Uterus (tissue), 4 donors: ENCODE results near the gene STYK1. TPM values are rescaled to one million over a fixed set of nuclear protein-coding genes. Genes with fewer than 3 reads are reported as not detected.
"Not testable (repeated sequence)": the region's sequence is repeated elsewhere in the genome, so short reads cannot be mapped to it uniquely, and the experiment has no call there.

Experiments
- DNase-seq, 2 donors: peaks; one replicate each; pipeline ENCODE4 v3.0.0-alpha.2; 2019 to 2020
- H3K27ac ChIP-seq, 2 donors: fragments of 200-600 bp; sonication (generic); 1 replicate in 1 of 2; 2 replicates in 1 of 2; pipeline ENCODE4 v1.5.1; 2016 to 2018
- H3K27me3 ChIP-seq, 2 donors: fragments of 200-600 bp; sonication (generic); one replicate each; pipeline ENCODE4 v1.5.1; 2018 to 2019; ENCODE audit warnings: control low read depth in 1 of 2
- H3K36me3 ChIP-seq, 2 donors: fragments of 200-600 bp; sonication (generic); one replicate each; pipeline ENCODE4 v1.5.1; 2019; ENCODE audit warnings: control low read depth in 1 of 2
- H3K4me1 ChIP-seq, 2 donors: fragments of 200-600 bp; sonication (generic); one replicate each; pipeline ENCODE4 v1.5.1; 2018 to 2019; ENCODE audit warnings: control low read depth in 1 of 2
- H3K4me3 ChIP-seq, 2 donors: fragments of 200-600 bp; sonication (generic); 1 replicate in 1 of 2; 2 replicates in 1 of 2; pipeline ENCODE4 v1.5.1; 2018 to 2019; ENCODE audit warnings: mild to moderate bottlenecking in 1 of 2
- H3K9me3 ChIP-seq, 2 donors: fragments of 200-600 bp; sonication (generic); one replicate each; pipeline ENCODE4 v1.5.1; 2019; ENCODE audit warnings: control low read depth in 1 of 2
- POLR2A ChIP-seq, 2 donors: fragments of 450-650 bp; IDR thresholded peaks; one replicate each; pipeline ENCODE4 v1.6.1; 2016; ENCODE audit warnings: antibody characterized with exemption in 2 of 2, mild to moderate bottlenecking in 1 of 2, moderate library complexity in 1 of 2
- intact Hi-C: fragments of 100-400 bp; cut with DNase I; formaldehyde crosslinking; loops from one replicate; pipeline ENCODE4 v1.15.1; 2023; ENCODE audit warnings: low total_unique reads
- total RNA-seq, 4 donors: library from RNA; depleted of rRNA in 3 of 4; stranded (reverse); fragments of >200 nt in 3 of 4; gene quantifications; one replicate each; pipeline versions ENCODE4 v1.1.0 to v1.2.4, GENCODE V29; 2014 to 2023
- TF ChIP-seq, protein P1 (sequence below), 4 experiments: fragments of 200-600 bp in 2 of 4; fragments of 450-650 bp in 2 of 4; sonication (generic) in 2 of 4; IDR thresholded peaks; one replicate each; pipeline ENCODE4 v1.5.1; 2016 to 2019; ENCODE audit warnings: antibody characterized with exemption in 4 of 4, mild to moderate bottlenecking in 2 of 4, moderate library complexity in 1 of 4
- donor health status: DM: yes; HTN: yes; CAD: no.

The STYK1 gene
- total RNA-seq, 4 donors from 2014 or later, result 0.62 to 2.1 TPM; not detected in 2

DNA sequence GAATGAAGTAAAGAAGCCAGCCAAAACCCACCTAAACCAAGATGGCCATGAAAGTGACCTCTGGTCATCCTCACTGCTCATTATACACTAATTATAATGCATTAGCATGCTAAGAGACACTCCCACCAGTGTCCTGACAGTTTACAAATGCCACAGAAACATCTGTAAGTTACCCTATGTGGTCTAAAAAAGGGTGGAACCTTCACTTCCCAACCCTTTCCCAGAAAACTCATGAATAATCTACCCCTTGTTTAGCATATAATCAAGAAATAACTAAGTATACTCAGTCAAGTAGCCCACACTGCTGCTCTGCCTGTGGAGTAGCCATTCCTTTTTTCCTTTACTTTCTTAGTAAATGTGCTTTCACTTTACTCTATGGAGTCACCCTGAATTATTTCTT, 19.8 kb downstream of the STYK1 start:
- no peak for TF ChIP-seq POLR2A (IDR thresholded peaks at IDR 0.05)
- TF ChIP-seq, protein P1, sequence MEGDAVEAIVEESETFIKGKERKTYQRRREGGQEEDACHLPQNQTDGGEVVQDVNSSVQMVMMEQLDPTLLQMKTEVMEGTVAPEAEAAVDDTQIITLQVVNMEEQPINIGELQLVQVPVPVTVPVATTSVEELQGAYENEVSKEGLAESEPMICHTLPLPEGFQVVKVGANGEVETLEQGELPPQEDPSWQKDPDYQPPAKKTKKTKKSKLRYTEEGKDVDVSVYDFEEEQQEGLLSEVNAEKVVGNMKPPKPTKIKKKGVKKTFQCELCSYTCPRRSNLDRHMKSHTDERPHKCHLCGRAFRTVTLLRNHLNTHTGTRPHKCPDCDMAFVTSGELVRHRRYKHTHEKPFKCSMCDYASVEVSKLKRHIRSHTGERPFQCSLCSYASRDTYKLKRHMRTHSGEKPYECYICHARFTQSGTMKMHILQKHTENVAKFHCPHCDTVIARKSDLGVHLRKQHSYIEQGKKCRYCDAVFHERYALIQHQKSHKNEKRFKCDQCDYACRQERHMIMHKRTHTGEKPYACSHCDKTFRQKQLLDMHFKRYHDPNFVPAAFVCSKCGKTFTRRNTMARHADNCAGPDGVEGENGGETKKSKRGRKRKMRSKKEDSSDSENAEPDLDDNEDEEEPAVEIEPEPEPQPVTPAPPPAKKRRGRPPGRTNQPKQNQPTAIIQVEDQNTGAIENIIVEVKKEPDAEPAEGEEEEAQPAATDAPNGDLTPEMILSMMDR (IDR thresholded peaks at IDR 0.05), result no peak
- Histone ChIP-seq H3K36me3 (no peaks in the 10 kb centered on the region), H3K4me3 (no peak overlapping the region), H3K9me3 (no peaks in the 10 kb centered on the region), H3K4me1 (no peaks in the 10 kb centered on the region), H3K27ac (no peak overlapping the region), H3K27me3 (no peaks in the 10 kb centered on the region)
- intact Hi-C loops, result no loop called here
- no peak for DNase-seq

DNA sequence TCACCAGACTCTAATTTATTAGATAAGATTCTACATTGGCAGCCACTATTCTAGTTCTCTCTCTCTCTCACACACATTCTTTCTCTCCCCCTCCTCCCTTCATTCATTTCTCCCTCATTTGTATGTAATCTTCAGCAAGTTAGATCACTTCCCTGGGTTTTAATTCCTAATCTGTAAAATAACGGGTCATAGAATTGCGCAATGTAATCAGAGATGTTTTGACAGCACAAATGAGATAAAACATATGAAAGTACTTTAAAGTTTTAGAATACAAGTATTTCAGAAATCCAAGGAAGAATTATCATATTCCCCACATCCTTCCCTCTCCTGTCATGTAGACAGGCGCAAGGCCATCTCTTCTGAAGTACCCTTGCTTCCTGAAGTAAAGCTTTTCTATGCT, 21.7 kb downstream of the STYK1 start:
- intact Hi-C loops, result no loop called here
- Histone ChIP-seq H3K36me3 (no peaks in the 10 kb centered on the region), H3K27ac (no peak overlapping the region), H3K4me1 (no peaks in the 10 kb centered on the region), H3K4me3 (no peak overlapping the region), H3K27me3 (no peaks in the 10 kb centered on the region), H3K9me3 (peaks cover 0 to 3% of the 10 kb centered on the region in 2 donors)
- no peak for DNase-seq
- TF ChIP-seq, protein P1 (IDR thresholded peaks at IDR 0.05), result no peak
- no peak for TF ChIP-seq POLR2A (IDR thresholded peaks at IDR 0.05)

DNA sequence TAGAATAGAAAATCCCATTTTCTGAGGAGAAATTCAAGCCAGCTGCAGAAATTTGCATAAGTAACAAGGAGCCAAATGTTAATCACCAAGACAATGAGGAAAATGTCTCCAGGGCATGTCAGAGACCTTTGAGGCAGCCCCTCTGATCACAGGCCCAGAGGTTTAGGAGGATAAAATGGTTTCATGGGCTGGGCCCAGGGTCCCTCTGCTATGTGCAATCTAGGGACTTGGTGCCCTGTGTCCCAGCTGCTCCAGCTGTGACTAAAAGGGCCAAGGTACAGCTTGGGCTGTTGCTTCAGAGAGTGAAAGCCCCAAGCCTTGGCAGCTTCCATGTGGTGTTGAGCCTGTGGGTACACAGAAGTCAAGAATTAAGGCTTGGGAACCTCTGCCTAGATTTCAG, 27.3 kb downstream of the STYK1 start:
- H3K4me1 ChIP-seq, H3K27ac ChIP-seq, H3K36me3 ChIP-seq, H3K27me3 ChIP-seq, intact Hi-C loops, DNase-seq, H3K4me3 ChIP-seq, H3K9me3 ChIP-seq: not testable (repeated sequence)

DNA sequence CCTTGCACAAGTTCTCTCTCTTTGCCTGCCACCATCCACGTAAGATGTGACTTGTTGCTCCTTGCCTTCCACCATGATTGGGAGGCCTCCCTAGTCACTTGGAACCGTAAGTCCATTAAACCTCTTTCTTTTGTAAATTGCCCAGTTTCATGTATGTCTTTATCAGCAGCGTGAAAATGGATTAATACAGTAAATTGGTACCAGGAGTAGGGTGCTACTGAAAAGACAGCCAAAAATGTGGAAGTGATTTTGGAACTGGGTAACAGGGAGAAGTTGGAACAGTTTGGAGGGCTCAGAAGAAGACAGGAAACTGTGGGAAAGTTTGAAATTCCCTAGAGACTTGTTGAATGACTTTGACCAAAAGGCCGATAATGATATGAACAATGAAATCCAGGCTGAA, 27.9 kb downstream of the STYK1 start:
- no peak for DNase-seq
- intact Hi-C loops, result no loop called here
- TF ChIP-seq POLR2A (IDR thresholded peaks at IDR 0.05), result no peak
- TF ChIP-seq, protein P1 (IDR thresholded peaks at IDR 0.05), result no peak

DNA sequence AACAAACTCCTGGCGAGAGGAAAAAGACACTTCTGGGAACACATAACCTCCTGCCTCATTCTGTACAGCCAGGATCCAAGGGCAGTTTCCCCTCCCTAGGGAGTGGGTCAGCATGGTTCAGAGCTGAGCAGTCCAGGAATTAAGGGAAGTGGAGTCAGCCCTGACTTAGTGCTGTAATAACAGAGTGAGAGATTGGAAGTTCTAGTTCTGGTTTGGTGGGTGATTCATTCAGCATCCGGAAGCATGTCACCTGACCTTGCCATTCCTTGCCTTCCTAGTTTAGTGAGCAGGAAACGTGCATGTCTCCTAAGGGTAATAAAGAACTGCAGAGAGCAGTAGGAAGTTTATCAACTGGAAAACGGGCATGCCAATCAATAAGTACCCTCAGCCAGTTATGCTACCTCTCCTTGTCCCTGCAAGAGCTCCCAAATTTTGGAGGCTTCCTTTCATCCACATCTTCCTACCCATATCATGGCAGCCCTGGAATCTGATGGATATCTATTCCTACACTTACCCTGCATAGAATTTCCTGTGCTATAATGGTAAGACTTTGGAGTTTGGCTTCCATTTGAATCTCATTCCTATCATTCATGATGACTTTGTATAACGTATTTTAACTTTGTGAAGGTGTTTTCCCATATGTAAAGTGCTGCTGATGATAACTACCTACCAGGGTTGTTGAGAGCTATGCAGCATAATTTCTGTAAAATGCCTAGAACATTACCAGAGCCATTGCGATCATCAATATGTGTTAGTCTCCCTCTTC, 31.9 kb downstream of the STYK1 start:
- DNase-seq, result no peak
- Histone ChIP-seq H3K9me3 (no peaks in the 10 kb centered on the region), H3K27ac (no peak overlapping the region), H3K27me3 (no peaks in the 10 kb centered on the region), H3K4me1 (no peaks in the 10 kb centered on the region), H3K4me3 (no peak overlapping the region), H3K36me3 (no peaks in the 10 kb centered on the region)
- intact Hi-C loops, result no loop called here
- TF ChIP-seq, protein P1 (IDR thresholded peaks at IDR 0.05), result no peak
- TF ChIP-seq POLR2A (IDR thresholded peaks at IDR 0.05), result no peak

More for the DNA sequence above, 27.9 kb downstream of the STYK1 start:
- Histone ChIP-seq H3K27ac (no peak overlapping the region), H3K36me3 (no peaks in the 10 kb centered on the region), H3K9me3 (peaks cover 0 to 3% of the 10 kb centered on the region in 2 donors), H3K4me1 (no peaks in the 10 kb centered on the region), H3K27me3 (no peaks in the 10 kb centered on the region), H3K4me3 (no peak overlapping the region)
